ENCODE results near the gene TBK1.

TBK1 gene

GRCh38 chr12:64451687-64452558 is at the start of gene TBK1:
TBK1 (plus strand) TSS chr12:64452120; CDS start chr12:64455871, 3,751 bp downstream.
- peak; percentile 61 for DNase-seq

GRCh38 chr12:64402181-64402580 is 49.7 kb upstream of the TBK1 start:
- DNase-seq = no peak

GRCh38 chr12:64403707-64404469 is 48.0 kb upstream of the TBK1 start, which contains the start of gene XPOT:
XPOT (plus strand) TSS chr12:64404392; CDS start chr12:64410036, 5,644 bp downstream.
- DNase-seq = peak; percentile 96

GRCh38 chr12:64404470-64405256 is 47.3 kb upstream of the TBK1 start:
- peak; percentile 10 for DNase-seq

GRCh38 chr12:64407342-64408223 is 44.3 kb upstream of the TBK1 start:
- DNase-seq = no peak

GRCh38 chr12:64411427-64411826 is 40.5 kb upstream of the TBK1 start:
- no peak for DNase-seq

- no peak for DNase-seq
These were observed 39.5 kb upstream of the TBK1 start for GRCh38 chr12:64412459-64412858.

- DNase-seq = no peak
These were observed 38.0 kb upstream of the TBK1 start for GRCh38 chr12:64413884-64414283.

- no peak for DNase-seq
These were observed 33.7 kb upstream of the TBK1 start for GRCh38 chr12:64418209-64418608.

- no peak for DNase-seq
These were observed 32.2 kb upstream of the TBK1 start for GRCh38 chr12:64419696-64420095.

GRCh38 chr12:64427988-64428387 is 23.9 kb upstream of the TBK1 start:
- no peak for DNase-seq

GRCh38 chr12:64428956-64429355 is 23.0 kb upstream of the TBK1 start:
- no peak for DNase-seq

GRCh38 chr12:64430886-64431285 is 21.0 kb upstream of the TBK1 start:
- no peak for DNase-seq

- DNase-seq = no peak
These were observed 20.1 kb upstream of the TBK1 start for GRCh38 chr12:64431791-64432190.

- DNase-seq = no peak
These were observed 18.0 kb upstream of the TBK1 start for GRCh38 chr12:64433915-64434314.

GRCh38 chr12:64440100-64440499 is 11.8 kb upstream of the TBK1 start:
- DNase-seq = no peak

GRCh38 chr12:64445490-64445889 is 6.4 kb upstream of the TBK1 start:
- no peak for DNase-seq

GRCh38 chr12:64446295-64446694 is 5.6 kb upstream of the TBK1 start:
- no peak for DNase-seq

- DNase-seq = no peak
These were observed 1.8 kb upstream of the TBK1 start for GRCh38 chr12:64450057-64450640.

- peak; percentile 0 for DNase-seq
These were observed 1.0 kb upstream of the TBK1 start for GRCh38 chr12:64450711-64451486.
